Measurements from ENCODE around the gene RXRA.

GRCh38 chr9:134392900-134393299 lies 66.6 kb downstream of the RXRA start:
- TF ChIP-seq CTCF (IDR thresholded peaks at IDR 0.05; ENCODE audit: low read length) (no peak), EZH2 (IDR thresholded peaks at IDR 0.05; ENCODE audit: borderline replicate concordance, low read length) (no peak)
